Large intestine (tissue), 3 donors: Measurements from ENCODE around the gene GHITM. TPM values are rescaled to one million over a fixed set of nuclear protein-coding genes. Genes with fewer than 3 reads are reported as not detected.

Experiments
- DNase-seq, 2 donors: peaks; one replicate each; pipeline versions ENCODE4 v3.0.0 to v3.0.0-alpha.2; 2013
- H3K27ac ChIP-seq: one replicate; pipeline ENCODE4 v1.5.1; 2013; ENCODE audit warnings: low read length
- H3K27me3 ChIP-seq: 2 replicates; pipeline ENCODE4 v1.6.1; 2013; ENCODE audit warnings: low read length; ENCODE audit not compliant: control insufficient read depth, insufficient read depth
- H3K36me3 ChIP-seq: 2 replicates; pipeline ENCODE4 v1.6.1; 2013; ENCODE audit warnings: low read length; ENCODE audit not compliant: control insufficient read depth, insufficient read depth
- H3K4me1 ChIP-seq: one replicate; pipeline ENCODE4 v1.6.1; 2013; ENCODE audit warnings: low read length; ENCODE audit not compliant: control insufficient read depth, insufficient read depth
- H3K4me3 ChIP-seq: one replicate; pipeline ENCODE4 v1.5.1; 2013; ENCODE audit warnings: low read length
- H3K9me3 ChIP-seq: one replicate; pipeline ENCODE4 v1.6.1; 2013; ENCODE audit warnings: mild to moderate bottlenecking, low read depth, low read length, moderate library complexity; ENCODE audit not compliant: control insufficient read depth
- WGBS: methylation state at CpG from one replicate; pipeline ENCODE4 v1.1.5; 2013; ENCODE audit warnings: low lambda C conversion rate; ENCODE audit not compliant: insufficient coverage; 5-methylcytosine and 5-hydroxymethylcytosine counted together
- polyA plus RNA-seq: library from polyadenylated mRNA; unstranded; fragments of 120-200 nt; gene quantifications from one replicate; pipeline ENCODE4 v1.2.1, GENCODE V29; 2013

GHITM gene
- polyA plus RNA-seq, 1 donor: 135 TPM

- Histone ChIP-seq H3K27me3 (peaks cover 37% of the 10 kb centered on the region), H3K36me3 (no peaks in the 10 kb centered on the region), H3K27ac (peak overlapping the region; percentile 18), H3K4me1 (peaks cover 53% of the 10 kb centered on the region), H3K4me3 (no peak overlapping the region), H3K9me3 (peaks cover 4% of the 10 kb centered on the region)
- peak in 1 of 2 donors; percentile 22 for DNase-seq
- no CpG with 5 or more reads among the region's 7 CpGs for WGBS
These were observed 59.1 kb downstream of the GHITM start for GRCh38 chr10:84198206-84198915.

GRCh38 chr10:84200537-84201243, 61.4 kb downstream of the GHITM start:
- DNase-seq: peak; percentile 73 to 87
- Histone ChIP-seq H3K4me1 (peaks cover 43% of the 10 kb centered on the region), H3K27me3 (peaks cover 15% of the 10 kb centered on the region), H3K4me3 (no peak overlapping the region), H3K36me3 (no peaks in the 10 kb centered on the region), H3K9me3 (no peaks in the 10 kb centered on the region), H3K27ac (peak overlapping the region; percentile 56)
- no CpG with 5 or more reads among the region's 11 CpGs for WGBS

GRCh38 chr10:84201244-84201606, 61.9 kb downstream of the GHITM start:
- Histone ChIP-seq H3K27me3 (peaks cover 9% of the 10 kb centered on the region), H3K9me3 (no peaks in the 10 kb centered on the region), H3K27ac (peak overlapping the region; percentile 53)

GRCh38 chr10:84201682-84202081, 62.4 kb downstream of the GHITM start:
- Histone ChIP-seq H3K9me3 (no peaks in the 10 kb centered on the region), H3K4me1 (peaks cover 44% of the 10 kb centered on the region), H3K36me3 (no peaks in the 10 kb centered on the region), H3K27me3 (peaks cover 5% of the 10 kb centered on the region), H3K27ac (peak overlapping the region; percentile 53), H3K4me3 (no peak overlapping the region)
- WGBS: no CpG with 5 or more reads among the region's 11 CpGs
- no peak for DNase-seq

More at GRCh38 chr10:84201244-84201606, 61.9 kb downstream of the GHITM start:
- no CpG with 5 or more reads among the region's 6 CpGs for WGBS
- Histone ChIP-seq H3K4me3 (no peak overlapping the region), H3K4me1 (peaks cover 44% of the 10 kb centered on the region), H3K36me3 (no peaks in the 10 kb centered on the region)
- DNase-seq: no peak

- Histone ChIP-seq H3K27ac (no peak overlapping the region), H3K36me3 (no peaks in the 10 kb centered on the region)
These were observed 63.0 kb downstream of the GHITM start for GRCh38 chr10:84202349-84202748.

More at GRCh38 chr10:84202349-84202748, 63.0 kb downstream of the GHITM start:
- Histone ChIP-seq H3K9me3 (no peaks in the 10 kb centered on the region), H3K4me3 (no peak overlapping the region), H3K27me3 (no peaks in the 10 kb centered on the region), H3K4me1 (peaks cover 43% of the 10 kb centered on the region)
- no CpG with 5 or more reads among the region's 5 CpGs for WGBS
- no peak for DNase-seq

Other genes starting within 250 kb of the GHITM start
- 1.4 TPM for gene GPR15LG, start 34.3 kb downstream of the GHITM start, polyA plus RNA-seq
- gene CDHR1, start 55.0 kb downstream of the GHITM start, polyA plus RNA-seq: 0.42 TPM
- not detected for gene LRIT2, start 86.0 kb downstream of the GHITM start, polyA plus RNA-seq
- gene LRIT1, start 102.0 kb downstream of the GHITM start, polyA plus RNA-seq: not detected
- 0.27 TPM for gene RGR, start 105.5 kb downstream of the GHITM start, polyA plus RNA-seq
- gene CCSER2, start 189.1 kb downstream of the GHITM start, polyA plus RNA-seq: 16.9 TPM